ENCODE measurements around the gene PARP14.

PARP14 gene

DNA sequence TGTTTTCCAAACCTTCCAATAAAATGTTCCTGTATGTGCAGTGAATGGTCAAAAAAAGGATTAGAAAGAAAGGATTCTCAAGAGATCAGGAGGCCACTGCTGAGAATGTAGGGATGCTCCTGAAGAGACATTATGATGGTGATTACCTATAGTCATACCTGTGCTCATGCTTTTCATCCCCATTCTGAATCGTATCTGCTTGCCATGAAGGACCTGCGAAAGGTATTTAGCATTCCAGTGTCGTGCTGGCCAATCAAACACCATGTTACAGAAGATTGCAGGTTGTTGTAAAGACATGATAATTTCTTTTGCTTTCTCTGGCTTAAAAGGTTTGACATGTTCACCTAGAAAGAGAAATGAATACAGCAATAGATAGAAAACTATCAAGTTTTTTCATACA, 96.9 kb downstream of the PARP14 start:
- no peak for DNase-seq (ENCODE audit: low read depth)
- no peak for TF ChIP-seq CTCF (conservative IDR thresholded peaks at IDR 0.05; ENCODE audit: low read depth, low read length)
- H3K4me3 ChIP-seq (ENCODE audit: low read depth, low read length) = no peak overlapping the region

Data from choroid plexus epithelial cell (primary cell).